ENCODE measurements around the gene CST7. TPM values are rescaled to one million over a fixed set of nuclear protein-coding genes. Genes with fewer than 3 reads are reported as not detected.

CST7 gene
- total RNA-seq, 1 experiment from 2014 or later: not detected

DNA sequence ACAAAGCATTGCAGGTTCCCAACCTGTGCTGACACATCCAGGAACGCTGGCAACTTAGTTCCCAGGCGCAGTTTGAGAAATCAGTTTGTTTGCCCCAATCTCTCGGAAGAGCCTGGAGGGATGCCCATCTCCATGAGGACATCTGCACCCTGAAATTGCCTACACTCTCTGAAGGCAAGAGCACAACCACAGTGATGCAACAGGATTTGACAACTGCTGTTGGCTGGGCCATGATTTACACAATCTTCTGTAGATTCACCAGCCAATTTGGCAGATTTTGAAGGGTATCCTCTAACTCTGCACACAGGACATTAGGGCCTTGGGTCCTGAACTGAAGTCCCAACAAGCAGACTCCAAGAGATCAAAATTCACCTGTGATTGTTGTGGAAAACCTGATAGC, 40.1 kb downstream of the CST7 start:
- Histone ChIP-seq H3K9ac (ENCODE audit: low read length) (no peak overlapping the region), H4K20me1 (ENCODE audit: insufficient read depth) (no peaks in the 10 kb centered on the region), H3K36me3 (ENCODE audit: control insufficient read depth in 1 of 2, insufficient read depth in 2 of 2, low read length in 2 of 2) (peaks cover 0 to under 1% of the 10 kb centered on the region in 2 experiments; a peak in 2 of 4 replicates), H3K27ac (ENCODE audit: low read depth, low read length) (no peak overlapping the region), H3K4me1 (ENCODE audit: control insufficient read depth in 1 of 2, insufficient read depth in 2 of 2, low read length in 2 of 2) (peaks cover 12 to 24% of the 10 kb centered on the region in 2 experiments), H2AFZ (ENCODE audit: low read depth, low read length, poor library complexity, severe bottlenecking) (no peak overlapping the region), H3K4me2 (ENCODE audit: low read length) (no peak overlapping the region), H3K27me3 (ENCODE audit: insufficient read depth, low read length) (no peaks in the 10 kb centered on the region), H3K9me3 (ENCODE audit: control insufficient read depth in 1 of 2, insufficient read depth in 1 of 2, low read depth in 1 of 2, low read length in 2 of 2) (no peaks in the 10 kb centered on the region), H3K4me3 (replicated peaks in 1 of 2; ENCODE audit: low read depth in 1 of 2, low read length in 2 of 2) (no peak overlapping the region), H3K9me2 (ENCODE audit: insufficient read depth) (no peaks in the 10 kb centered on the region), H3K79me2 (ENCODE audit: insufficient read depth, low read length) (peaks cover 78% of the 10 kb centered on the region)
- CTCF ChIA-PET: no interaction called here
- ATAC-seq: no peak
- intact Hi-C loops (cut with micrococcal nuclease): no loop called here
- no peak for TF ChIP-seq EGR1 (IDR thresholded peaks at IDR 0.05; ENCODE audit: low read depth)
- POLR2A ChIA-PET: no interaction called here
- RAD21 ChIA-PET (ENCODE audit: low non-redundant PET in 1 of 2, low total read pairs in 2 of 2, uncharacterized antibody in 2 of 2, unreplicated experiment in 2 of 2): no interaction called here
- no TSS peak for BruUV-seq (replicated peaks)
- DNase-seq (ENCODE audit: low read depth, low spot score): no peak

DNA sequence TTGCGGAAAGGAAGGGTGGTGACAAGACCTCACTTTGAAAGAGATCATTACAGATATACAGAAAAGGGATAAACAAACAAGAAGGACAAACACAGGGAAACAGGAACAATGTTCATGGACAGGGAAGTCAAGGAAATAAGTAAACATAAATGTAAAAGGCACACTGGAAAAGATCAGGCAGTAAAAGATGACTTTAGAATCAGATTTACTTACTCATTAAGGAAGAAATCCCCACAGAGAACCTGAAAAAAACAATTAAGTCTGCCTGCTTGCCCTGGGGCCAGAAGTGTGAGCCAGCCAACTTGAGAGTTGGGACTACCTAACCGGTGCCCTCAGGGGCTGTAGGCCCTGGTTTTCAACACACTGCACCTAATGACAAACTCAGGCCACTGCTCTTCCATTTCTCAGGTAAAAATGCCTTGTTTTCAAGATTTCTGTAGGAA, 41.8 kb downstream of the CST7 start:
- RAD21 ChIA-PET (ENCODE audit: low non-redundant PET in 1 of 2, low total read pairs in 2 of 2, uncharacterized antibody in 2 of 2, unreplicated experiment in 2 of 2): no interaction called here
- no peaks in the 10 kb centered on the region for H3K9me2 ChIP-seq (ENCODE audit: insufficient read depth)
- no peak overlapping the region for H3K9ac ChIP-seq (ENCODE audit: low read length)
- no peaks in the 10 kb centered on the region for H3K27me3 ChIP-seq (ENCODE audit: insufficient read depth, low read length)
- no peaks in the 10 kb centered on the region for H4K20me1 ChIP-seq (ENCODE audit: insufficient read depth)
- ATAC-seq: no peak
- POLR2A ChIA-PET: no interaction called here
- peak overlapping the region; percentile 94 for H3K4me2 ChIP-seq (ENCODE audit: low read length)
- no peaks in the 10 kb centered on the region for H3K9me3 ChIP-seq (ENCODE audit: control insufficient read depth in 1 of 2, insufficient read depth in 1 of 2, low read depth in 1 of 2, low read length in 2 of 2)
- no peaks in the 10 kb centered on the region; a peak in 1 of 4 replicates for H3K36me3 ChIP-seq (ENCODE audit: control insufficient read depth in 1 of 2, insufficient read depth in 2 of 2, low read length in 2 of 2)
- CTCF ChIA-PET: no interaction called here
- intact Hi-C loops (cut with micrococcal nuclease): loop anchor here (5.0 kb wide), 3 partner anchors 206 to 426 kb away; partner anchors contain the start of gene ENTPD6
- no peak overlapping the region for H3K27ac ChIP-seq (ENCODE audit: low read depth, low read length)
- no TSS peak for BruUV-seq (replicated peaks)
- peaks cover 12 to 28% of the 10 kb centered on the region in 2 experiments for H3K4me1 ChIP-seq (ENCODE audit: control insufficient read depth in 1 of 2, insufficient read depth in 2 of 2, low read length in 2 of 2)
- no peak for DNase-seq (ENCODE audit: low read depth, low spot score)
- peaks cover 62% of the 10 kb centered on the region for H3K79me2 ChIP-seq (ENCODE audit: insufficient read depth, low read length)
- no peak overlapping the region for H2AFZ ChIP-seq (ENCODE audit: low read depth, low read length, poor library complexity, severe bottlenecking)
- peak overlapping the region in 1 of 2 experiments; percentile 89; a peak in 2 of 4 replicates for H3K4me3 ChIP-seq (replicated peaks in 1 of 2; ENCODE audit: low read depth in 1 of 2, low read length in 2 of 2)
- TF ChIP-seq, protein P1, sequence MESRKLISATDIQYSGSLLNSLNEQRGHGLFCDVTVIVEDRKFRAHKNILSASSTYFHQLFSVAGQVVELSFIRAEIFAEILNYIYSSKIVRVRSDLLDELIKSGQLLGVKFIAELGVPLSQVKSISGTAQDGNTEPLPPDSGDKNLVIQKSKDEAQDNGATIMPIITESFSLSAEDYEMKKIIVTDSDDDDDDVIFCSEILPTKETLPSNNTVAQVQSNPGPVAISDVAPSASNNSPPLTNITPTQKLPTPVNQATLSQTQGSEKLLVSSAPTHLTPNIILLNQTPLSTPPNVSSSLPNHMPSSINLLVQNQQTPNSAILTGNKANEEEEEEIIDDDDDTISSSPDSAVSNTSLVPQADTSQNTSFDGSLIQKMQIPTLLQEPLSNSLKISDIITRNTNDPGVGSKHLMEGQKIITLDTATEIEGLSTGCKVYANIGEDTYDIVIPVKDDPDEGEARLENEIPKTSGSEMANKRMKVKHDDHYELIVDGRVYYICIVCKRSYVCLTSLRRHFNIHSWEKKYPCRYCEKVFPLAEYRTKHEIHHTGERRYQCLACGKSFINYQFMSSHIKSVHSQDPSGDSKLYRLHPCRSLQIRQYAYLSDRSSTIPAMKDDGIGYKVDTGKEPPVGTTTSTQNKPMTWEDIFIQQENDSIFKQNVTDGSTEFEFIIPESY (IDR thresholded peaks at IDR 0.05; ENCODE audit: extremely low read depth, insufficient replicate concordance, low read length): no peak
- TF ChIP-seq, protein P2, sequence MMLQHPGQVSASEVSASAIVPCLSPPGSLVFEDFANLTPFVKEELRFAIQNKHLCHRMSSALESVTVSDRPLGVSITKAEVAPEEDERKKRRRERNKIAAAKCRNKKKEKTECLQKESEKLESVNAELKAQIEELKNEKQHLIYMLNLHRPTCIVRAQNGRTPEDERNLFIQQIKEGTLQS (IDR thresholded peaks at IDR 0.05): no peak
- TF ChIP-seq, protein P3, sequence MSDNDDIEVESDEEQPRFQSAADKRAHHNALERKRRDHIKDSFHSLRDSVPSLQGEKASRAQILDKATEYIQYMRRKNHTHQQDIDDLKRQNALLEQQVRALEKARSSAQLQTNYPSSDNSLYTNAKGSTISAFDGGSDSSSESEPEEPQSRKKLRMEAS (IDR thresholded peaks at IDR 0.05): no peak
- TF ChIP-seq RAD21 (IDR thresholded peaks at IDR 0.05; ENCODE audit: low read depth) (no peak), FOSL1 (IDR thresholded peaks at IDR 0.05; ENCODE audit: low read depth) (no peak), EZH2 (IDR thresholded peaks at IDR 0.05) (no peak), ZNF274 (IDR thresholded peaks at IDR 0.05; ENCODE audit: low read depth, low read length) (no peak), SRF (IDR thresholded peaks at IDR 0.05; ENCODE audit: low read depth) (no peak), SP1 (IDR thresholded peaks at IDR 0.05; ENCODE audit: low read depth) (no peak), EGR1 (IDR thresholded peaks at IDR 0.05; ENCODE audit: low read depth) (no peak)
- TF ChIP-seq, protein P4, sequence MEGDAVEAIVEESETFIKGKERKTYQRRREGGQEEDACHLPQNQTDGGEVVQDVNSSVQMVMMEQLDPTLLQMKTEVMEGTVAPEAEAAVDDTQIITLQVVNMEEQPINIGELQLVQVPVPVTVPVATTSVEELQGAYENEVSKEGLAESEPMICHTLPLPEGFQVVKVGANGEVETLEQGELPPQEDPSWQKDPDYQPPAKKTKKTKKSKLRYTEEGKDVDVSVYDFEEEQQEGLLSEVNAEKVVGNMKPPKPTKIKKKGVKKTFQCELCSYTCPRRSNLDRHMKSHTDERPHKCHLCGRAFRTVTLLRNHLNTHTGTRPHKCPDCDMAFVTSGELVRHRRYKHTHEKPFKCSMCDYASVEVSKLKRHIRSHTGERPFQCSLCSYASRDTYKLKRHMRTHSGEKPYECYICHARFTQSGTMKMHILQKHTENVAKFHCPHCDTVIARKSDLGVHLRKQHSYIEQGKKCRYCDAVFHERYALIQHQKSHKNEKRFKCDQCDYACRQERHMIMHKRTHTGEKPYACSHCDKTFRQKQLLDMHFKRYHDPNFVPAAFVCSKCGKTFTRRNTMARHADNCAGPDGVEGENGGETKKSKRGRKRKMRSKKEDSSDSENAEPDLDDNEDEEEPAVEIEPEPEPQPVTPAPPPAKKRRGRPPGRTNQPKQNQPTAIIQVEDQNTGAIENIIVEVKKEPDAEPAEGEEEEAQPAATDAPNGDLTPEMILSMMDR (IDR thresholded peaks at IDR 0.05 in 2 of 3, conservative IDR thresholded peaks at IDR 0.05 in 1 of 3; ENCODE audit: borderline replicate concordance in 1 of 3, insufficient read depth in 1 of 3, low read depth in 2 of 3, low read length in 2 of 3): no peak
- TF ChIP-seq, protein P5, sequence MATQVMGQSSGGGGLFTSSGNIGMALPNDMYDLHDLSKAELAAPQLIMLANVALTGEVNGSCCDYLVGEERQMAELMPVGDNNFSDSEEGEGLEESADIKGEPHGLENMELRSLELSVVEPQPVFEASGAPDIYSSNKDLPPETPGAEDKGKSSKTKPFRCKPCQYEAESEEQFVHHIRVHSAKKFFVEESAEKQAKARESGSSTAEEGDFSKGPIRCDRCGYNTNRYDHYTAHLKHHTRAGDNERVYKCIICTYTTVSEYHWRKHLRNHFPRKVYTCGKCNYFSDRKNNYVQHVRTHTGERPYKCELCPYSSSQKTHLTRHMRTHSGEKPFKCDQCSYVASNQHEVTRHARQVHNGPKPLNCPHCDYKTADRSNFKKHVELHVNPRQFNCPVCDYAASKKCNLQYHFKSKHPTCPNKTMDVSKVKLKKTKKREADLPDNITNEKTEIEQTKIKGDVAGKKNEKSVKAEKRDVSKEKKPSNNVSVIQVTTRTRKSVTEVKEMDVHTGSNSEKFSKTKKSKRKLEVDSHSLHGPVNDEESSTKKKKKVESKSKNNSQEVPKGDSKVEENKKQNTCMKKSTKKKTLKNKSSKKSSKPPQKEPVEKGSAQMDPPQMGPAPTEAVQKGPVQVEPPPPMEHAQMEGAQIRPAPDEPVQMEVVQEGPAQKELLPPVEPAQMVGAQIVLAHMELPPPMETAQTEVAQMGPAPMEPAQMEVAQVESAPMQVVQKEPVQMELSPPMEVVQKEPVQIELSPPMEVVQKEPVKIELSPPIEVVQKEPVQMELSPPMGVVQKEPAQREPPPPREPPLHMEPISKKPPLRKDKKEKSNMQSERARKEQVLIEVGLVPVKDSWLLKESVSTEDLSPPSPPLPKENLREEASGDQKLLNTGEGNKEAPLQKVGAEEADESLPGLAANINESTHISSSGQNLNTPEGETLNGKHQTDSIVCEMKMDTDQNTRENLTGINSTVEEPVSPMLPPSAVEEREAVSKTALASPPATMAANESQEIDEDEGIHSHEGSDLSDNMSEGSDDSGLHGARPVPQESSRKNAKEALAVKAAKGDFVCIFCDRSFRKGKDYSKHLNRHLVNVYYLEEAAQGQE (IDR thresholded peaks at IDR 0.05; ENCODE audit: low read depth): no peak
